NCI-H526 (cell line): Measurements from ENCODE around the gene DPP9.

Experiments used
- DNase-seq, 2 experiments: peaks; one replicate each; lab custom pipeline; 2025; lab: John Stamatoyannopoulos, UW

DPP9 gene

GRCh38 chr19:4709440-4710280, 14.0 kb downstream of the DPP9 start:
- DNase-seq = no peak

DNA sequence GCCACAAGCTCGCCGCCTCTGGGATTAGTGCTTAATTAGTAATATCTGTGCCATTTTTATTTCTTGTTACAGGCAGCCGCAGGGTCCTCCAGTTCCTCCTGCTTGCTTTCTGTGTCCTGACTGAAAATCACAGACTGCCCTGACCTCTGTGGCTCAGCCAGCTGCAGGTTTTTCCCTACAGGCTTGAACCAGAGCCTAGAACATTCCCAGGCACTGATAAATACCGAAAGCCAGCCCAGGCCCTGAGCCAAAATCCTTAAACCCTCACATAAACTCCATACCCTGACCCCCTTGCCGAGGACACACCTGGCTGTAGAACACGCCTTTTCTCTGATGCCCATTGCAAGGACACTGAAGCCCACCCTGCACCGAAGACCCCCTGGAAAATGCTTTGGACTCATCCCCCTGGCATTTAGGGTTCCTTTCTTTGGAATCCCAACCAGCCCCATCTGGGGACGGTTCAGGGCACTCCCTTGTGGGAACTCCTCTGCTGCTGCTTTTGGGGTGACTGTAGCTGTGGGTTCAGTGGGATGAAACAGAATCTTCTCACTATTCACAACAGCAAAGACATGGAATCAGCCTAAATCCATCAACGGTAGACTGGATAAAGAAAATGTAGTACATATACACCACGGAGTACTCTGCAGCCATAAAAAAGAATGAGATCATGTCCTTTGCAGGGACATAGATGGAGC, 15.5 kb downstream of the DPP9 start:
- no peak for DNase-seq

DNA sequence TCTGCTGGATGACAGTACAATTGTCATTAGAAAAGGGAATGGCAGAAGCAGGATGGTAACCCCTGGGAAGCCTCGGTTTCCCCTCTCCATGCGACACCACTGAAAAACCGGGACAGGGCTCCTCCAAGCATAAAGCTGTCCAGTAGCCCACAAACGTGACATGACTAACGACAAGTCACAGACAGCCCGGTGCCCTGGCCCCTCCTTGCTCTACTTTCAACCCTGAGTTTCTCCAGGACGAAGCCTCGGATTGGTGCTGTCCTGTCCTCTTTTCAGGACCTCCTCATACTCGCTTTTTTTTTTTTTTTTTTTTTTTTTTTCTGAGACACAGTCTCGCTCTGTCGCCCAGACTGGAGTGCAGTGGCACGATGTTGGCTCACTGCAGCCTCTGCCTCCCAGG, 16.3 kb downstream of the DPP9 start:
- DNase-seq = no peak

DNA sequence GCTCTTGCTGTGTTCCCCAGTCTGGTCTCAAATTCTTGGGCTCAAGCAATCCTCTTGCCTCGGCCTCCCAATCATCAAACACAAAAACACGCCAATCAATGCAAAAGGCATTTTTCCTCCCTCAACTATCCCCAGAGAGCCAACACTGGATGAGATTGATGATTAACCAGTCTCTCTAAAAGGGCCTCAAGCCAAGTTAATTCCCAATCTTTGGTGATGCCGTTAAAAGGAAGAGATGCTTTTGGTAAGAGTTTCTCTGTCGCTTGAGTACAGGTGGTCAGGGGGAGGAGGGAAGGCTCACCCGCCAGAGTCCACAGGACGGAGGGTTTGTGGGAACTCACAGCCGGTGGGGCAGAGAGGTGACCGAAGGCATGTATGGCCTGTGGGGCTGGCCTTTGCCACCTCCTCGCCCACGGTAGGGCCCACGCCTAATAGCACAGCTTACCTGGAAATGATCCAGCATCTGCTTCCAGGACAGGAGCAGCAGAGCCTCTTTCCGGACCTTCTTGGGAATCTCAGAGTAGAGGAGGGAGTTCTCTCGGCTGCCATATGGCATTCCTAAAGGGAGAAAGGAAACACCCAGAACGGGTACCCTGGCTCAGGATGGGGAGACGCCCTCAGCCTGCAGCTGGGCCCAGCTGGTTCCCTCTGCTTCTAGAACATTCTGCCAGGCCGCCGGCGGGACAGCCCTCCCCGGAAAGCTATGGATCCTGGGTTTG, 18.1 kb downstream of the DPP9 start:
- no peak for DNase-seq

GRCh38 chr19:4704317-4704673, 19.3 kb downstream of the DPP9 start:
- DNase-seq = no peak

- no peak for DNase-seq
Measured at GRCh38 chr19:4703671-4704316, 19.8 kb downstream of the DPP9 start.

DNA sequence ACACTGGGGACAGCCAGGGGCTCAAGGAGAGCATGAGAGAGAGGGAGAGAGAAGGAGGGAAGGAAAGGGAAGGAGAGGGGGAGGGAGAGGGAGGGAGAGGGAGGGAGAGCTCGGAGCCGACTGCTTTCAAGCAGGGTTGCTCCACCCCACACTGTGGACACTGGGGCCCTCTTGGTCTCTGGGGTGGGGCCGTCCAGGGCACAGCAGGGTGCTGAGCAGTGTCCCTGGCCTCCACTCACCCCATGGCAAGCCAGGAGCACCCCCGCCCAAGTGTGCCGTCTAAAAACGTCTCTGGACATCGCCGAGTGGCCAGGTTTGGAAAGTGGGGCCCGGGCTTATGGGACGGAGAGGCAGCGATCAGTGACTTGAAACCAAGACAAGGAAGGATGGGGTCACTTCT, 20.9 kb downstream of the DPP9 start:
- no peak for DNase-seq

GRCh38 chr19:4701557-4701956, 22.1 kb downstream of the DPP9 start:
- DNase-seq = no peak

- no peak for DNase-seq
Measured at GRCh38 chr19:4700693-4700970, 23.0 kb downstream of the DPP9 start.

DNA sequence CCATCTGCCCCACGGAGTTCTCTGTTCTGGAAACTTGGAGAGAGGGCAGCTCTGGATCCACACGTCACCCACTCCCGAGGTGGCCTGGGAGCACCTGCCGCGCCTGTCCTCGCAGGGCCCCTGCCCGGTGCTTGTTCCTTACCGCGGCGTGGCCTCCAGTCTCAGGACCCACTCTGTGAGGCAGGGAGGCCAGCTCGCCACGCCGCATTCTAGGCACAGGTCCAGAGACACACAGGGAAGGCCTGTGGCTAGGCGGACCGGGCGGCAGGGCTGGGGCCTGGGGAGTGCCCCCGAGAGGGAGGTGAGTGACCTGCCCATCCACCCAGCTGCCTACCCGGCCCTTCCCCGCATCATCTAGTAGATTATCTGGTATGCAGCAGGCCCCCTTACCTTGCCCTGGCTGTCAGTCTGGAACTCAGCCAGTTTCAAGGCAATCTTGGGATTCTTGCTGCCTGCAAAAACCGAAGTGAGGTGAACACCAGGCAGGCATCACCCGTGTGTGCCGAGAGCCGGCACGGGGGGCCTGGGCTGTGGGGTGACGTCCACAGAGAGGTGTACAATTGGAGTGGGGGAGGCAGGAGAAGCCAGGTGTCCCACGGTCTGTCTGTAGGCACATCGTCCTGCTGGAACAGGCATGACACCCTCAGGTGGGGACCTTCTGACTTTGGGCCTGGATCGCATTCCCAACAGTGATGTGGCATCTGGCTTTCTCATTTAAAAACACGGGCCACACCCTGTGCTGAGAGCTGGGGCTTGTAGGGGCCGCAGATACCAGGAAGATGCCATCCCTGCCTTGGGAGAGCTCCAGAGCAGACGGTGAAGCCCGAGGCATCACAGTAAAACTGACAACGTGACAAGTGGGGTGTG, 23.6 kb downstream of the DPP9 start:
- no peak for DNase-seq

- no peak for DNase-seq
Measured at GRCh38 chr19:4697304-4697703, 26.3 kb downstream of the DPP9 start.

DNA sequence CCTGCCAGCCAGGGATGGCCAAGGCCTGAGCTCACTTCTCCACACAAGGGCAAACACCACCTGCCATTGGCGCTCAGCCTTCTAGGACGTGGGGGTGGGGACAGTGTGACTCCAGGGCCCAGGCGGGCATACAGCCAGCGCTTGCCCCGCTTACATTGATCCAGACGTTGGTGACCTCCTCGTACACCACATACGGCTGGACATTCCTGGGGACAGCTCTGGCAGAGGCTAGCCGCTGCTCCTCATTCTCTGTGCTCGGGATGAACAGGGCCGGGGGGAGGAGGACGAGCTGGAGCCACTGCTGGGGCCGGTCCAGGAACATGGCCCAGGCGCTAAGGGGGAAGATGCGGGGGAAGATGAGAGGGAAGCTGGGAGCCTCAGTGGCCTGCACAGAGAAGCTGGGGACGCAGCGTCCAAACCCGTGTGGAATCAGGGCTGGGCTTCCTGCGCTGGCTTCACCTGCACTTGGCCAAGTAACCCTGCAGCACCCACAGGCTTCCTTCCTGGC, 28.4 kb downstream of the DPP9 start:
- DNase-seq = no peak

GRCh38 chr19:4694211-4694987, 29.2 kb downstream of the DPP9 start:
- no peak for DNase-seq

GRCh38 chr19:4693471-4694121, 30.0 kb downstream of the DPP9 start:
- DNase-seq = no peak

DNA sequence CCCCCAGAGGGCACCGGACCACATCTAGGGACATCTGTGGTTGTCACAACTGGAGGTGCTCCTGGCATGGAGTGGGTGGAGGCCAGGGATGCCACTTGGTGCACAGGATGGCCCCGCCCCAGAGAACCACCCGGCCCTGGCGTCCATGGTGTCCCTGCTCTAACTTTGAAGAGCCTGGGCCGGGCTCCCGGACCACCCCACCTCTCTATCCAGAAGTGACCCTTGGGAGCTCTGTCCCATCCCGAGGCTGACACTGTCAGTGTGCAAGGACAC, 30.6 kb downstream of the DPP9 start:
- no peak for DNase-seq

DNA sequence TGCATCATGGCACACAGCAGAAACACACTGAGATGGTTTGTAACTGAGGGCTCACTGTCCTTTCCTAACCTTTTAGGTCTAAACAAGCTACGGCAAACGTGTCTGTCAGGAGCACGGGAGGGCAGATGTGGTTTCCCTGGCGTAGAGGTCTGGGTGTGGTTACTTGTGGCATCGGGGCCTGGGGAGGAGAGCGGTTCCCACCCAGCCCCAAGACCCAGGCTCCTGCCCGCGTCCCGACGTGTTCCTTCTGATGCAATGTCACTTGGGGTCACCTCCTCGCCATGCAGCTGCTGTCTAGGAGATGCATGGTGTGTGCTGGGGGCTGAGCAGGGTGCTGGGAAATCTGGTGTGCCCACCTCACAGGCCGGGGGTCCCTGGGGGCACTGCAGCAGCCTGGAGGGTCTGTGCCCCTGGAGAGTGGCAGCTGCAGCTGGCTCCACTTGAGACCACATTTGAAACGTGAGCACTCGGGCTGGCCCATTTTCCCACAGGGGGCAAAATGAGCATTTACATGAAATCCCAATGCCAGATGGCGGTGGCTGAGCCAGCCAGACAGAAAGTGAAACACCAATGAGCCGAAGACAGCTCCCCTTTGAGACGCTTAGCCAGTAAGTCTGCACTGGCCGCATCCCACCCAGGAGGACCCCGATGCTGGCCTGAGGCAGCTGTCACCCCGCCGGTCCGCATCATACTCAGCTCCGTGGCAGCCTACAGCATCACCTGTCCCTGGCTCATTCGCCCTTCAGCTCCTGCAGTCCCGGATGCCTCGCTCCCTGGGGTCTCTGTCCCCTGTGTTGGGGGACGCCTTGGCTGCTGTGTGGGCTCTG, 31.2 kb downstream of the DPP9 start:
- DNase-seq = no peak

GRCh38 chr19:4691373-4691772, 32.3 kb downstream of the DPP9 start:
- no peak for DNase-seq

- no peak for DNase-seq
Measured at GRCh38 chr19:4690361-4690760, 33.3 kb downstream of the DPP9 start.

DNA sequence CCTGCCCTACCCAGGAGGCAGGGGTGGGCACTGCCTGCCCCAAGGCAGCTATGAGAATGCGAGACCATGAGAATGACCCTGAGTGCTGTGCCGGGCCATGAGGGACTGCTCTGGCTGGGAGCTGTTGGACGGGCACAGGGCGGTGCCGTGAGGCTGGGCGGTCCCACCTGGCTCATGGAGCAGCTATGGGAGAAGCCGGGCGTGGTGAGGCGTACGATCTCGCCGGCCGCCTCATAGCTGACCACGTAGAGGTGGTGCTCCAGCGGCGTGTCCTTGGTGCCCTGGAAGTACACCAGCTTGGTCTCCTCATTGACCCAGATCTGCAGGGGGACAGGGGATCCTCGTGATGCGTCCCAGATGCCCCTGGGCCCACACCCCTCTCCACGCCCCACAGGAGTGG, 34.2 kb downstream of the DPP9 start:
- DNase-seq = no peak

DNA sequence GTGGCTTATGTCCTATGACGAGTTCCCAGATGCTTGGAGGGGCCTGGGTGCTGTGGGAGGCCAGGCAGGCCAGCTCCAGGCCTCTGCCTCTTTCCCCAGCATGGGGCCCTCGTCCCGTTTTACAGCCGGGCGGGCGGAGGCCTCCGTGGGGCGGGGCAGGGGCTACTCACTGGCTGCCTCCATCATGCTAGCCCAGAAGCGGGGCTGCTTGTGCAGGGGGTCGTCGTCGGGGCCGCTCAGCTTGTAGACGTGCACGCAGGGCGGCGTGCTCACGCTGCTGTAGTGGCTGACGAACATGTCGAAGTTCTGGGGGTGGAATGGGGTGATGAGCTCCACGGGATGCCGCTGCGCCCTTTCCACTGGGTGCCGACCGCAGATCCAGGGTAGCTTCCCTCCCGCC, 35.1 kb downstream of the DPP9 start:
- DNase-seq = no peak
